GM19099 (cell line): ENCODE measurements around the gene PRSS33.

ENCODE experiments used
- POLR2A ChIP-seq: IDR thresholded peaks from 3 replicates; pipeline ENCODE4 v1.6.1; 2011; ENCODE audit warnings: low read depth; ENCODE audit not compliant: insufficient read length; ENCODE audit errors: extremely low read depth

PRSS33 gene

DNA sequence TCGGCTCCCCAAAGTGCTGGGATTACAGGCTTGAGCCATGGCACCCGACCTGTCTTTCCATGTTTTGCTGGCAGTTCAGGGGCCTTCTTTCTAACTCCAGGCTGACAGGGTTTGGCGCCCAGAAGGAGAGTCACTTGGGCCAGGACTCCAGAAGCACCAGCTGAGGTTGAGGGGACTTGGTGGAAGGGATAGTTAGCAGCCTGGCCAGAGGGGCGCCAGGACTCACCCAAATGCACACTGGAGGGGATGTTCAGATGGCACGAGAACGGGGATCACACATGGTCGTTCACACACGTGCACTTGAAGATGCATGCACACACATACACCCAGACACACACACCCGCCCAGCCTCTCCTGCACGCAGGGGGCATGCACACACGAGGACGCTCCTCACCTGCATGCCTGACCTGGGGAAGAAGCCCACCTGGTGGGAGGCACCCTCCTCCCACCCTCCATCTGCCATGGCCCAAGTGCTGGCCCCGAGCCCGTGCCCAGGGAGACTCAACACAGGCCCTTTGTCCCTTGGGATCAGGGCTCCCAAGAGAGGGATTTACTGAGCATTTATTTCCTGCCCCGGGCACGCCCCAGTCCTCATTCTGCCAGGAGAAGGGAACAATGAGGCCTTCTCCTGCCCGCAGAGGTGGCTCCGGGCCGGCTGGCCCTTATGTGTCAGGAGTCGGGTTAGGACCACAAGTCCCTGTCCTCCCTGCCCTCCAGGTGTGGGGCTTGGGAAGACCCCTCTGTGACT is 27.4 kb upstream of the PRSS33 start:
- TF ChIP-seq POLR2A: no peak

DNA sequence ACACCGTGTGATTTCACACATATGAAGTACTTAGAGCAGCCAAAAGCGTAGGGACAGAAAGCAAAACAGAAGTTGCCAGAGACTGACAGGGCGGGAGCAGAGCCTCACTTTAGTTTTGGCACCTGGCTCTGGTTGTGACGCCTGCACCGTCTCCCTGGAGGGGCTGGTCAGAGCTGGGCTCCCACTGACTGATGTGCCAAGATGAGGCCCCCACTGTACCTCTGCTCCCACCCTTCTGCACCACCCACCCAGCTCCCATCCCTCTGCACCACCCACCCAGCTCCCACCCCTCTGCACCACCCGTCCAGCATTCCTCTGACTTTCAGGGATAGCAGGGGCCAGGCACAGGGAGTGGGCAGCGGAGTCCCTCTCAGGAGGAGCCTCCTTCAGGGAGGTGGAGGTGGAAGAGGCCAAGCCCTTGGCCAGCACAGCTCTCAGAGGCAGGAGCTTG is 26.4 kb upstream of the PRSS33 start:
- no peak for TF ChIP-seq POLR2A

DNA sequence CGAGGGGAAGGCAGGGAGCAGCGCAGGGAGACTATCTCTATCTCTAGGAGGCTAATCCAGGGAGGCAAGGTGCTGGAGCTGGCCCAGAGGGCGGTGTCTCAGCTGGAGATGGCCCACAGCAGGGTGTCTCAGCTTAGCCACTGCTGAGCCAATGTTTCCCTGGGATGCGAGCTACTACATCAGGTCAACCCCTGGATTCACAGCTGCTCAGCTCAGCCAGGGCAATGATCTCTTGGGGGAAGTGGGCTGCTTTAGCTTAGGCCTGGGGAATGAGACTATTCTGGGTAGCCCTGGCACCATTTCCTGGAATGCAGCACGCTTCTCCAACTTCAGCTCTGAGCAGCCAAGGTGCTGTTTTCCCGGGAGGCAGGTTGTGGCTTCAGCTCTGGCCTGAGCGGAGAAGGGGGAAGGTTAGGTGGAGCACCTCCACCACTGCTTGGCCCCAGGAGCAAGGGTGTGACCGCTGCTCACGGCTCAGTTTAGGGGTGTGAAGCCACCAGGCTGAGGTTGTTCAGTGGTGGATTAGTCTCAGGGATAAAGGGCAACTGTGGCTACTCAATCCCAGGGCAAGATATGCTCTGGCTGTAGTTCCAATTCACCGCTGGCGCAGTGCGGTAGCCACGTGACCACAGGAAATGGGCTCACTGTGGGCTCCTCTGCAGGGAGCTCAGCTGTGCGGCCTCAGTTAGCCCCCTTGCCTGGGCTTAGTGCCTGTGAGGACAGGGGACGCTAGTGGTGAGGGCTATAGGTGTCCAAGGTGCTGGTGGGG is 24.5 kb upstream of the PRSS33 start:
- TF ChIP-seq POLR2A: no peak

DNA sequence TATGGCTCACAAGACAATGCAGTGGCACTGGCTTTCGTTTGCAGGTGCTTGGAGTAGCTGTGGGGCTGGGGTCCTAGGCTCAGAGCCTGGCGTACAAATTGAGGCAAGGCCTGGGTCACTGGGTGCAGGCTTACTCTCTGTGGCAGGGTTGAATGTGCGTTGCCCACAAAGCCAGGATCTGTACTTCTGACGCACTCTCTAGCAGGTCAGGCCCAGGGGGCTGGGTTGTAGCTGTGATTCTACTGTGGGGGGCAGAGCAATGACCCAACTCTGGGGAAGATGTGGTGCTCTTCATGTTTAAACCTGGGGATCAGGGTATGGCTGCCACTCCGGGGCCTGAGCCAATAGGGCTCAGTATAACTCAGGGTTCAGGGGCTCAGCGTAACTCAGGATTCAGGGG is 23.3 kb upstream of the PRSS33 start:
- TF ChIP-seq POLR2A: no peak

DNA sequence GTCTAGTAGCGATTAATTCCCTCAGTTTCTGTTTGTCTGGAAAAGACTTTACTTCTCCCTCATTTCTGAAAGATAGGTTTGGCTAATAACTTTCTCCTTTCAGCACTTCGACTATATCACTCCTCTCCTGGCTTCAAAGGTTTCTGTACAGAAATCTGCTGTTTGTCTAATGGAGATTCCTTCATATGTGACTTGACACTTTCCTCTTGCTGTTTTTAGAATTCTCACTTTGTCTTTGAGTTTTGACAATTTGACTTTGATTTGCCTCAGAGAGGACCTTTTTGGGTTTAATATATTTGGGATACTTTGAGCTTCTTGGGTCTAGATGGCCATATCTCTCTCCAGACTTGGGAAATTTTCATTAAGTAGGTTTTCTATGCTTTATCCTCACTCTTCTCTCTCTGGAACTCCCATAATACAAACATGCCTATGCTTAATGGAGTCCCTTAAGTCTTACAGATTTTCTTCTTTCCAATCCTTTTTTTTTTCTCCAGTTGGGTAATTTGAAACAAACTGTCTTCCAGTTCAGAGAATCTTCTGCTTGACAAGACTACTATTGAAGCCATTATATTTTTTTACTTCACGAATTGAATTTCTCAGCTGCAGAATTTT is 21.9 kb upstream of the PRSS33 start:
- no peak for TF ChIP-seq POLR2A

DNA sequence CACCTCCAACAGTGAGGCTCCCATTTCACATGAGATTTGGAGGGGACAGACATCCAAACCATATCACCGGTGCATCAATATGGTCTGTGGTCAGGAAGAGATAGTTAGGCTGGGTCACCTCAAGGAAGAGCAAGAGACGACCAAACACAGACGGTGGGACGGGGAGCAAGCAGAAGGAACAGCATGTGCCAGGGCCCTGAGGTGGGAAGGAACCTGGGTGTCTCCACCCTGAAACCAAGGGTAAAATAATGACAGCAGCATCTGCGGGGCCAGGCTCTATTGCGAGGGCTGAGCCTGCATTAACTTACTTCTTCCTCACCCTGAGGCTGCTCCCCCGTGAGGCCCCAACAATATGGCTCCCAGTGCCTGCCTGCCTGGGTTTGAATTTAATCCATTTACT is 20.8 kb upstream of the PRSS33 start:
- TF ChIP-seq POLR2A: no peak

DNA sequence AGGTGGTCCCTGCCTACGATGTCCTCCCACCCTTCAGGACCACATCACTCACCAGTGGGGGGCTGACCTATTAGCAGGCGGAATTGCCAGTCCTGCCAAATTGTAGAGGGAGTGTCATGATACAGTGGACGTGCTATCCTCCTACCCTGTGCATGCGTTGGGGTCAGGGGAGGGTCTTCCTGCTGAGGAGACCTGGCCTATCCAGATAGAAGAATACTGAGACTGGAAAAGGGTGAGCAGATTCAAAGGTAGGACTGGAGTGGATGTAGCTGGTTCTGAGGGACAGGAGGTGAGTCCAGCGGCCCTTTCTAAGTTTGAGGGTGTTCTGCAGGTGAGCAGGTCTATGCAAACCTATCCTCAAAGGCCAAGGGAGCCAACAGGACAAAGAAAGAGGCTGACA is 18.9 kb upstream of the PRSS33 start:
- no peak for TF ChIP-seq POLR2A

DNA sequence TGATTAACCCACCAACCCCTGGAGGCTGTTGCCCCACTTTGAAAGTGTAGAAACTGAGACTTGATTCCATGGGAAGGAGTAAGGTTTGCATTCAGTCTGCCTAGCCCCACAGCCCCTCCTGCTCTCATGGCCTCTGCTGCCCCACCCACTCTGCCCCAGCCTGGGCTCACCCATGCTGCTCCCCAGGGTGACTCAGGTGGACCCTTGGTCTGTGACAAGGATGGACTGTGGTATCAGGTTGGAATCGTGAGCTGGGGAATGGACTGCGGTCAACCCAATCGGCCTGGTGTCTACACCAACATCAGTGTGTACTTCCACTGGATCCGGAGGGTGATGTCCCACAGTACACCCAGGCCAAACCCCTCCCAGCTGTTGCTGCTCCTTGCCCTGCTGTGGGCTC is 17.4 kb upstream of the PRSS33 start:
- no peak for TF ChIP-seq POLR2A

DNA sequence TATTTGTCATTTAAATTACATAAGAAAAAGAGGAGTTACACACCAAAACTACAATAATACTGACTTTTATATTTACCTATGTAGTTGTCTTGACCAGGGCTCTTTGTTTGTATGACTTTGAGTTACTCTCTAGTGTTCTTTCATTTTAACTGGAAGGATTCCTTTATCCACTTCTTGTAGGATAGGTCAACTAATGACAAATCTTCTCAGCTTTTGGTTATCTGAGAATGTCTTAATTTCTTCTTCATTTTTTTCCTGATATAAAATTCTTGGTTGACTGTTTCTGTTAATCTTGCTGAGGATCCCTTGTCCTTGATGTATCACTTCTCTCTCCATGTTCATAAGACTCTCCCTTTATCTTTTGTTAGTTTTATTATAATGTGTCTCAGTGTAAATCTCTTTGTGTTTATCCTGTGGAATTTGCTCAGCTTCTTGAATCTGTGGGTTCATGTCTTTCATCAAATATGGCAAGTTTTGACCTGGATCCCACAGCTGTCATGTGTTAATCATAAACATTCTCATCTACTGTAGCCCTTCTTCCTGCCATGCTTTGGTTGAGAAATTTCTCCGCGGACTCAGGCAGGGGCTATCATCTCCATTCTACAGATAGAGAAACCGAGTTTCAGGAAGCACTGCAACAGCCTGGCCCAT is 16.3 kb upstream of the PRSS33 start:
- no peak for TF ChIP-seq POLR2A

DNA sequence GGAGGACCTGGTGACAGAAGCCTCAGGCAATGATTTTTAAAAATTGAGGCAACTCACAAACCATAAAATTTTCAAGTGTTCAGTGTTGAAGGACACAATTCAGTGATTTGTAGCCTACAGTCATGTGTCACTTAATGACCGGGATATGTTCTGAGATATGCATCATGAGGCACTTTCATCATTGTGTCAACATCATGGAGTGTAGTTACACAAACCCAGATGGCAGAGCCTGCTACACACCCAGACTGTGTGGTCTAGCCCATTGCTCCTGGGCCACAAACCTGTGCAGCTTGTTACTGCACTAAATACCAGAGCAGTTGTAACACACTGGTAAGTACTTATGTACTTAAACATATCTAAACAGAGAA is 12.5 kb upstream of the PRSS33 start:
- TF ChIP-seq POLR2A: no peak

DNA sequence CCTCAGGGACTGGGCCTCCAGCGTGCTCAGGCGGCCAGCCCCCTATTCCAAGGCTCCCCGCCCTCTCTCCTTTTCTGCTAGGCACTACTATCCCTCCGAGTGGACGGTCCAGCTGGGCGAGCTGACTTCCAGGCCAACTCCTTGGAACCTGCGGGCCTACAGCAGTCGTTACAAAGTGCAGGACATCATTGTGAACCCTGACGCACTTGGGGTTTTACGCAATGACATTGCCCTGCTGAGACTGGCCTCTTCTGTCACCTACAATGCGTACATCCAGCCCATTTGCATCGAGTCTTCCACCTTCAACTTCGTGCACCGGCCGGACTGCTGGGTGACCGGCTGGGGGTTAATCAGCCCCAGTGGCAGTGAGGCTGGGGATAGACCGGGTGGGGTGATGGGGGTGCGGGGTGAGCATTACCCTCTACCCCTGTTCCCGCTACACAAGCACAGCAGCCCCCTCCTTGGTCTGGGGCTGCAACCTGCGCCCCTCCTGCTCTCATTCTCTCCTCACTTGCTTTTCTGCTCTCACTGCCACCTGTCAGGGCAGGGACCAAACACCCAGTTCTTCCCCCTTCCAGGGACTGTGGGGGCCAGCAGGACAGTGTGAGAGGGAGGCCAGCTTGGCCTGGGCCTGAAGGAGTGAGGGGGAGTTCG is 12.0 kb upstream of the PRSS33 start:
- TF ChIP-seq POLR2A: no peak

DNA sequence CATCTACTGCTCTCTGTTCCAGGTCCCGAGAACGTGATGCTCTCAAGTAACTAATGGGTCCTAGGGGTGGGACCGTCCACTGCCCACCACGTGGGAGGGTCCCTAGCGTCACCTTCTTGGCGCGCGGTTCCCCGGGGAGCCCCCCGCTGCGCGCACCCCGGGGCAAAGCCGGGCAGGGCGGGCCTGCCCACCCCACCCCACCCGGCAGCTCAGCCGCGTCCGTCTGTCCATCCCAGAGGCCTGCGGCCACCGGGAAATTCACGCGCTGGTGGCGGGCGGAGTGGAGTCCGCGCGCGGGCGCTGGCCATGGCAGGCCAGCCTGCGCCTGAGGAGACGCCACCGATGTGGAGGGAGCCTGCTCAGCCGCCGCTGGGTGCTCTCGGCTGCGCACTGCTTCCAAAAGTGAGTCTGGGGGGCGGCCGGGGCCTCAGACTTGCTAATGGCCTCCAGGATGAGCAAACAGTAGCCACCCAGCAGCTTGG is 11.4 kb upstream of the PRSS33 start:
- TF ChIP-seq POLR2A: no peak

DNA sequence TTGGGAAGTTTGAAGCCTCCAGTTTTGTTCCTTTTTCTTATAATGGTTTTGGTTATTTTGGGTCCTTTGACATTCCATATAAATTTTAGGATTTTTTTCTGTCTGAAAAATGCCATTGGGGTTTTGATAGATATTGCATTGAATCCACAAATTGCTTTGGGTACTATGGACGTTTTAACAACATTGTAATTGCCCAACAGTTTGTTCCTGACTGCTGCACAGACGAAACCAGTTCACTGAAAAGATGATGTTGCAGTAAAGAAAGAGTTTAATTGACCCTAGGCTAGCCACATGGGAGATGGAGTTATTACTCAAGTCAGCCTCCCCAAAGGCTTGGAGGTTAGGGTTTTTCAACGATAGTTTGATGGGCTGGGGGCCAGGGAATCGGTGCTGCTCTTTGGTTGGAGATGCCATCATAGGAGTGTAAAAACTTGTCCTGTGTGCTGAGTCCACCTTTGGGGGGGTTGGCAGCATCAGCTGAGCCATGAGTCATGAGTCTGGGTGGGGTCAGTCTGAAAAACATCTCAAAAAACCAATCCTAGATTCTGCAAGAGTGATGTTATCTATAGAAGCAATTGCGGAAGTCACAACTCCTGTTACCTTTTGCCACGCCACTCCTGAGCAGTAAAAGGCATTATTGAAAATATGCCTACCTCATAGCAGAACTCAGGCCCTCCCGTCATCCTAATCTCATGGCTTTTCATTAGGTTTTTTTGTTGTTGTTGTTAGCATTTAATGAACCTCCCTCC is 8.2 kb upstream of the PRSS33 start:
- no peak for TF ChIP-seq POLR2A

DNA sequence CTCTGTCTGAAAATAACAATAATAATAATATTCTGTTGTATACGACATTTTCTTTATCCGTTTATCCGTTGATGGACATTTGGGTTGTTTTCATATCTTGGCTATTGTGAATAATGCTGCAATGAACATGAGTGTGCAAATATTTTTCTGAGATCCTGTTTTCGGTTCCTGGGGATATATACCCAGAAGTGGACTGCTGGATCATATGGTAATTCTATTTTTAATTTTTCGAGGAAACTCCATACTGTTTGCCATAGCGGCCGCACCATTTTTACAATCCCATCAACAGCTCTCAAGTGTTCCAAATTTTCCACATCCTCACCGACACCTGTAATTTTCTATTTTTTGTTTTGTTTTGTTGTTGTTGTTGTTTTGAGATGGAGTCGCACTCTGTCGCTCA is 5.6 kb upstream of the PRSS33 start:
- TF ChIP-seq POLR2A: no peak
